Neuronal stem cell (in vitro differentiated cells): Measurements from ENCODE around the gene DESI2.

Experiments
- DNase-seq: peaks from one replicate; pipeline ENCODE4 v3.0.0-alpha.2; 2013; ENCODE audit warnings: low spot score
- H2AFZ ChIP-seq: one replicate; pipeline ENCODE4 v1.6.1; 2013; ENCODE audit warnings: mild to moderate bottlenecking, low read length, inconsistent platforms
- H2AK5ac ChIP-seq: 2 replicates; pipeline ENCODE4 v1.6.1; 2013; ENCODE audit warnings: low read depth, mild to moderate bottlenecking, inconsistent platforms, low read length, moderate library complexity, mixed read lengths
- H2BK120ac ChIP-seq: 2 replicates; pipeline ENCODE4 v1.6.1; 2013; ENCODE audit warnings: low read depth, mild to moderate bottlenecking, inconsistent platforms, low read length, moderate library complexity, mixed read lengths
- H2BK12ac ChIP-seq: one replicate; pipeline ENCODE4 v1.6.1; 2013; ENCODE audit warnings: low read length, inconsistent platforms
- H2BK15ac ChIP-seq: 2 replicates; pipeline ENCODE4 v1.6.1; 2013; ENCODE audit warnings: mild to moderate bottlenecking, low read length, inconsistent platforms, mixed read lengths
- H2BK5ac ChIP-seq: one replicate; pipeline ENCODE4 v1.6.1; 2013; ENCODE audit warnings: inconsistent platforms, mild to moderate bottlenecking, low read length, moderate library complexity
- H3K14ac ChIP-seq: one replicate; pipeline ENCODE4 v1.6.1; 2013; ENCODE audit warnings: low read length, inconsistent platforms
- H3K18ac ChIP-seq: 2 replicates; pipeline ENCODE4 v1.6.1; 2013; ENCODE audit warnings: low read length, inconsistent platforms
- H3K23ac ChIP-seq: 2 replicates; pipeline ENCODE4 v1.6.1; 2013; ENCODE audit warnings: low read depth, mild to moderate bottlenecking, mixed read lengths, low read length, inconsistent platforms; ENCODE audit not compliant: poor library complexity
- H3K27ac ChIP-seq: replicated peaks from 3 replicates; pipeline ENCODE4 v1.5.1; 2013; ENCODE audit warnings: low read length, inconsistent platforms
- H3K27me3 ChIP-seq, 3 experiments: 2 replicates each; pipeline ENCODE4 v1.6.1; 2013; ENCODE audit warnings: low read length in 3 of 3, mild to moderate bottlenecking in 2 of 3, inconsistent platforms in 1 of 3, low read depth in 1 of 3, mixed read lengths in 1 of 3, moderate library complexity in 1 of 3; ENCODE audit not compliant: control insufficient read depth in 3 of 3, insufficient read depth in 3 of 3
- H3K36me3 ChIP-seq, 2 donors: replicated peaks in 1 of 2; 2 replicates each; pipeline ENCODE4 v1.6.1; 2013; ENCODE audit warnings: low read length in 2 of 2; ENCODE audit not compliant: control insufficient read depth in 2 of 2, insufficient read depth in 2 of 2
- H3K4ac ChIP-seq: 2 replicates; pipeline ENCODE4 v1.6.1; 2013; ENCODE audit warnings: inconsistent platforms, mild to moderate bottlenecking, low read length, moderate library complexity
- H3K4me1 ChIP-seq, 2 donors: 1 replicate in 1 of 2; 2 replicates in 1 of 2; pipeline ENCODE4 v1.6.1; 2013; ENCODE audit warnings: low read length in 2 of 2, low read depth in 1 of 2; ENCODE audit not compliant: control insufficient read depth in 2 of 2, insufficient read depth in 1 of 2
- H3K4me2 ChIP-seq: one replicate; pipeline ENCODE4 v1.6.1; 2013; ENCODE audit warnings: mild to moderate bottlenecking, low read length, inconsistent platforms; ENCODE audit not compliant: insufficient read depth, poor library complexity, severe bottlenecking
- H3K4me3 ChIP-seq, 2 donors: 2 replicates each; pipeline ENCODE4 v1.5.1; 2013; ENCODE audit warnings: low read length in 2 of 2, mild to moderate bottlenecking in 2 of 2, inconsistent platforms in 1 of 2, moderate library complexity in 1 of 2
- H3K79me1 ChIP-seq: one replicate; pipeline ENCODE4 v1.6.1; 2013; ENCODE audit warnings: low read depth, mild to moderate bottlenecking, inconsistent platforms, low read length, moderate library complexity
- H3K9ac ChIP-seq: one replicate; pipeline ENCODE4 v1.6.1; 2013; ENCODE audit warnings: mild to moderate bottlenecking, low read depth, low read length, inconsistent platforms; ENCODE audit not compliant: poor library complexity
- H3K9me3 ChIP-seq, 2 donors: replicated peaks in 1 of 2; 2 replicates each; pipeline versions ENCODE3 to v1.6.1; 2013; ENCODE audit warnings: low read length in 2 of 2, mild to moderate bottlenecking in 2 of 2, inconsistent platforms in 1 of 2, low read depth in 1 of 2, mixed read lengths in 1 of 2, moderate library complexity in 1 of 2; ENCODE audit not compliant: control insufficient read depth in 2 of 2, insufficient read depth in 1 of 2
- H4K8ac ChIP-seq: one replicate; pipeline ENCODE4 v1.6.1; 2013; ENCODE audit warnings: low read depth, mild to moderate bottlenecking, inconsistent platforms, low read length, moderate library complexity
- H4K91ac ChIP-seq: one replicate; pipeline ENCODE4 v1.6.1; 2013; ENCODE audit warnings: low read length, low read depth, mild to moderate bottlenecking, inconsistent platforms; ENCODE audit not compliant: poor library complexity
- WGBS, 2 donors: extraction: QIAGEN DNeasy Blood & Tissue Kit; methylation state at CpG; one replicate each; pipeline ENCODE4 v1.1.7; 2013; ENCODE audit warnings: missing lambda C conversion rate in 2 of 2, mixed read lengths in 1 of 2; ENCODE audit not compliant: insufficient read length in 2 of 2, insufficient replicate concordance in 1 of 2; ENCODE audit errors: extremely low coverage in 2 of 2; 5-methylcytosine and 5-hydroxymethylcytosine counted together

DESI2 gene

DNA sequence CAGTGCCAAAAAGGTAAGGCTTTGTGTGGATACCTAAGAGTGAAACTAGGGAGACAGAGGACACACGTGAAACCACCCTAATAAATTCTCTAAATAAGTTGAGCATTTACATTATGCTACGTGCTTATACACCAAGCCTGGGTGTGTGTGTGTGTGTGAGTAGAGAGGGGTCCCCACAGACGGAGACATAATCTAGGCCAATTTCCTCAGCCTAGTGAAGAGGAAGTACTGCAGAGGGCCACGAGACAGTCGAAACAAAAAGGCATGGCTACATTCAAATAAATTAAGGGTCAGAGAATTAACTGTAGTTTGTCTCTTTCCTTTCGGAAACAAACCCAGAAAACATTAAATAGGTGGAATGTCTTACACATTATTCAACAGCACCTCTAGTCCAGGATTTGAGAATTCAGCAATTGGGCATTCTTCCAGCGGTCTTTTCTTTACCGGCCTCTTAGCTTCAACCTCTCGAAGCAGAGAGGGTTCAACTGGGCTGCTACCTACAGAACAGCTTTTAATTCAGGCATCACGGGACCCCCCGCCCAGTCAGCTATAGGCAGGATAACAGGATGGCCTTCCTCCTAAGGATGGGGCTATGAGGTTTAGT lies 75.0 kb downstream of the DESI2 start:
- no peak overlapping the region for H4K91ac ChIP-seq
- peaks cover 4 to 5% of the 10 kb centered on the region in 2 donors for H3K9me3 ChIP-seq
- H3K27ac ChIP-seq = no peak overlapping the region
- H4K8ac ChIP-seq = no peak overlapping the region
- no CpG with 5 or more reads among the region's 11 CpGs for WGBS, 2 donors
- H3K4me3 ChIP-seq = no peak overlapping the region
- no peak for DNase-seq
- H3K79me1 ChIP-seq = no peaks in the 10 kb centered on the region
- no peak overlapping the region for H2BK120ac ChIP-seq
- H2AFZ ChIP-seq = no peak overlapping the region
- no peak overlapping the region for H2BK5ac ChIP-seq
- no peak overlapping the region for H3K9ac ChIP-seq
- H3K27me3 ChIP-seq = peaks cover 0 to 3% (median 0%) of the 10 kb centered on the region in 3 experiments
- H3K18ac ChIP-seq = no peak overlapping the region
- H2BK12ac ChIP-seq = no peak overlapping the region
- no peak overlapping the region for H3K23ac ChIP-seq
- no peak overlapping the region for H2BK15ac ChIP-seq
- H3K4ac ChIP-seq = no peak overlapping the region
- no peak overlapping the region for H2AK5ac ChIP-seq
- no peaks in the 10 kb centered on the region for H3K36me3 ChIP-seq
- H3K4me2 ChIP-seq = no peak overlapping the region
- H3K14ac ChIP-seq = no peak overlapping the region
- peaks cover 0 to 3% of the 10 kb centered on the region in 2 donors for H3K4me1 ChIP-seq

- peak overlapping the region; percentile 97 for H3K14ac ChIP-seq
- no peak overlapping the region for H2AK5ac ChIP-seq
- peak overlapping the region; percentile 82 for H4K8ac ChIP-seq
- peak overlapping the region; percentile 84 for H2AFZ ChIP-seq
- peak overlapping the region; percentile 91 for H2BK15ac ChIP-seq
- peaks cover 6 to 9% of the 10 kb centered on the region in 2 donors for H3K9me3 ChIP-seq
- peak; percentile 15 for DNase-seq
- H2BK12ac ChIP-seq = peak overlapping the region; percentile 1
- peaks cover 0 to 3% of the 10 kb centered on the region in 2 donors for H3K4me1 ChIP-seq
- no peaks in the 10 kb centered on the region for H3K36me3 ChIP-seq
- peaks cover 0 to 3% (median 0%) of the 10 kb centered on the region in 3 experiments for H3K27me3 ChIP-seq
- no peak overlapping the region for H4K91ac ChIP-seq
- H3K27ac ChIP-seq = no peak overlapping the region
- peak overlapping the region; percentile 39 for H2BK5ac ChIP-seq
- H3K18ac ChIP-seq = peak overlapping the region; percentile 99
- peak overlapping the region; percentile 89 for H3K23ac ChIP-seq
- peak overlapping the region; percentile 99 for H2BK120ac ChIP-seq
- peak overlapping the region; percentile 77 for H3K9ac ChIP-seq
- peak overlapping the region in 1 of 2 donors; percentile 44 for H3K4me3 ChIP-seq
- WGBS, 2 donors = no CpG with 5 or more reads among the region's 94 CpGs
- no peaks in the 10 kb centered on the region for H3K79me1 ChIP-seq
- peak overlapping the region; percentile 48 for H3K4ac ChIP-seq
- H3K4me2 ChIP-seq = peak overlapping the region; percentile 77
Observed at GRCh38 chr1:244730153-244730933, 77.4 kb downstream of the DESI2 start.

GRCh38 chr1:244730934-244731434 lies 78.1 kb downstream of the DESI2 start:
- Histone ChIP-seq H3K23ac (peak overlapping the region; percentile 89), H3K4me3 (no peak overlapping the region), H3K36me3 (no peaks in the 10 kb centered on the region), H4K91ac (no peak overlapping the region), H3K14ac (peak overlapping the region; percentile 97), H3K27me3 (peaks cover 0 to 3% (median 0%) of the 10 kb centered on the region in 3 experiments), H2AFZ (no peak overlapping the region), H2BK15ac (peak overlapping the region; percentile 91), H3K9me3 (peaks cover 9 to 14% of the 10 kb centered on the region in 2 donors), H3K4me2 (peak overlapping the region; percentile 77), H2BK5ac (peak overlapping the region; percentile 39), H3K4me1 (peaks cover 0 to 3% of the 10 kb centered on the region in 2 donors), H2BK12ac (no peak overlapping the region), H3K18ac (peak overlapping the region; percentile 99), H2AK5ac (no peak overlapping the region), H3K79me1 (no peaks in the 10 kb centered on the region), H3K27ac (no peak overlapping the region), H3K4ac (peak overlapping the region; percentile 48), H3K9ac (peak overlapping the region; percentile 77), H4K8ac (peak overlapping the region; percentile 79), H2BK120ac (peak overlapping the region; percentile 99)
- peak; percentile 17 for DNase-seq
- WGBS, 2 donors = no CpG with 5 or more reads among the region's 28 CpGs

DNA sequence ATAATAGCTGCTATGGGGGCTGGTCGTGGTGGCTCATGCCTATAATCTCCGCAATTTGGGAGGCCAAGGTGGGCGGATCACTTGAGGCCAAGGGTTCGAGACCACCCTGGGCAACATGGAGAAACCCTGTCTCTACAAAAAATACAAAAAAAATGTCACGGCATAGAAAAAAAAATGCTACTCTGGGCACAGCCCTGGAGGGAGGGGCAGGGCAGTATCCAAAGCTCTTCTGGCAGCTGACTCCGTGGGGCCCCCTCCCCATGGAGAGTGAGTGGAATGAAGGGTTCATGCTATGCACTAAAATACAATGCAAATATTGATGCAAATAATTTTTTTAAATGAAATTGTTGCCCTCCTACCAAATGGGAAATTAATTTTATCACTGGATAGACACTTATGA lies 78.7 kb downstream of the DESI2 start:
- Histone ChIP-seq H3K4me3 (no peak overlapping the region), H2BK12ac (no peak overlapping the region), H3K23ac (no peak overlapping the region), H2BK120ac (no peak overlapping the region), H4K91ac (no peak overlapping the region), H2AK5ac (no peak overlapping the region), H3K4me2 (no peak overlapping the region), H3K14ac (no peak overlapping the region), H2AFZ (no peak overlapping the region), H3K18ac (no peak overlapping the region), H3K79me1 (no peaks in the 10 kb centered on the region), H3K27ac (no peak overlapping the region), H2BK15ac (no peak overlapping the region), H2BK5ac (no peak overlapping the region), H3K4ac (no peak overlapping the region), H3K27me3 (peaks cover 0 to 3% (median 0%) of the 10 kb centered on the region in 3 experiments), H4K8ac (no peak overlapping the region), H3K4me1 (peaks cover 0 to 3% of the 10 kb centered on the region in 2 donors), H3K9me3 (peaks cover 9 to 20% of the 10 kb centered on the region in 2 donors), H3K9ac (no peak overlapping the region), H3K36me3 (no peaks in the 10 kb centered on the region)
- no CpG with 5 or more reads among the region's 6 CpGs for WGBS, 2 donors
- no peak for DNase-seq
